HUES48 (cell line): ENCODE results near the gene IP6K1.

Experiments used
- H3K27ac ChIP-seq: one replicate; pipeline ENCODE4 v1.7.0; 2013; ENCODE audit warnings: low read depth, low read length, inconsistent platforms
- H3K27me3 ChIP-seq: 2 replicates; pipeline ENCODE4 v1.6.1; 2013; ENCODE audit warnings: mild to moderate bottlenecking, low read length; ENCODE audit not compliant: control insufficient read depth, insufficient read depth
- H3K36me3 ChIP-seq: 2 replicates; pipeline ENCODE4 v1.6.1; 2013; ENCODE audit warnings: low read length; ENCODE audit not compliant: control insufficient read depth, insufficient read depth
- H3K4me1 ChIP-seq: 2 replicates; pipeline ENCODE4 v1.6.1; 2013; ENCODE audit warnings: mild to moderate bottlenecking, low read length; ENCODE audit not compliant: control insufficient read depth, insufficient read depth
- H3K4me3 ChIP-seq: 2 replicates; pipeline ENCODE4 v1.5.1; 2013; ENCODE audit warnings: mild to moderate bottlenecking, low read depth, low read length
- H3K9ac ChIP-seq: 2 replicates; pipeline ENCODE4 v1.6.1; 2013; ENCODE audit warnings: mild to moderate bottlenecking, low read depth, low read length, moderate library complexity
- H3K9me3 ChIP-seq: 2 replicates; pipeline ENCODE4 v1.6.1; 2013; ENCODE audit warnings: low read length; ENCODE audit not compliant: control insufficient read depth, insufficient read depth

Gene IP6K1

GRCh38 chr3:49716169-49716568 is 70.2 kb downstream of the IP6K1 start:
- Histone ChIP-seq H3K27me3 (no peaks in the 10 kb centered on the region), H3K27ac (no peak overlapping the region), H3K36me3 (peaks cover 15% of the 10 kb centered on the region), H3K4me1 (no peaks in the 10 kb centered on the region), H3K4me3 (no peak overlapping the region), H3K9ac (no peak overlapping the region), H3K9me3 (no peaks in the 10 kb centered on the region)

DNA sequence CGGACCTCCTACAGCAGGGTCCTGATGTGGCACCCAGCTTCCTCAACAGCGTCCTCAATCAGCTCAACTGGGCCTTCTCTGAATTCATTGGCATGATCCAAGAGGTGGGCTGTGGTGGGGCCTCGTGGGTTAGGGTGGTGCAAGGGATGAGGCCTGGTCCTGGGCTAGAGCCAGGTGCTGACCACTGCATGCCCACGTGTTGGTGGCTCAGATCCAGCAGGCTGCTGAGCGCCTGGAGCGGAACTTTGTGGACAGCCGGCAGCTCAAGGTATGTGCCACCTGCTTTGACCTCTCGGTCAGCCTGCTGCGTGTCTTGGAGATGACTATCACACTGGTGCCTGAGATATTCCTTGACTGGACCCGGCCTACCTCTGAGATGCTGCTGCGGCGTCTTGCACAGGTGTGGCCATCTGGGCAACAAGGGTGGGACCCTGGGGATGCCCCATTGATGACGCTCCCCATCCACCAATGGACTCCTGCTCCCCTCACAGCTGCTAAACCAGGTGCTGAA is 70.7 kb downstream of the IP6K1 start:
- no peak overlapping the region for H3K27ac ChIP-seq

GRCh38 chr3:49714728-49715550 is 71.4 kb downstream of the IP6K1 start:
- H3K27me3 ChIP-seq, result no peaks in the 10 kb centered on the region
- no peak overlapping the region for H3K27ac ChIP-seq
- H3K36me3 ChIP-seq, result peaks cover 9% of the 10 kb centered on the region
- no peak overlapping the region for H3K4me3 ChIP-seq
- no peaks in the 10 kb centered on the region for H3K4me1 ChIP-seq
- no peaks in the 10 kb centered on the region for H3K9me3 ChIP-seq
- no peak overlapping the region for H3K9ac ChIP-seq

More for the DNA sequence above, 70.7 kb downstream of the IP6K1 start:
- Histone ChIP-seq H3K36me3 (peaks cover 10% of the 10 kb centered on the region), H3K9ac (no peak overlapping the region), H3K9me3 (no peaks in the 10 kb centered on the region), H3K4me3 (no peak overlapping the region), H3K4me1 (no peaks in the 10 kb centered on the region), H3K27me3 (no peaks in the 10 kb centered on the region)

DNA sequence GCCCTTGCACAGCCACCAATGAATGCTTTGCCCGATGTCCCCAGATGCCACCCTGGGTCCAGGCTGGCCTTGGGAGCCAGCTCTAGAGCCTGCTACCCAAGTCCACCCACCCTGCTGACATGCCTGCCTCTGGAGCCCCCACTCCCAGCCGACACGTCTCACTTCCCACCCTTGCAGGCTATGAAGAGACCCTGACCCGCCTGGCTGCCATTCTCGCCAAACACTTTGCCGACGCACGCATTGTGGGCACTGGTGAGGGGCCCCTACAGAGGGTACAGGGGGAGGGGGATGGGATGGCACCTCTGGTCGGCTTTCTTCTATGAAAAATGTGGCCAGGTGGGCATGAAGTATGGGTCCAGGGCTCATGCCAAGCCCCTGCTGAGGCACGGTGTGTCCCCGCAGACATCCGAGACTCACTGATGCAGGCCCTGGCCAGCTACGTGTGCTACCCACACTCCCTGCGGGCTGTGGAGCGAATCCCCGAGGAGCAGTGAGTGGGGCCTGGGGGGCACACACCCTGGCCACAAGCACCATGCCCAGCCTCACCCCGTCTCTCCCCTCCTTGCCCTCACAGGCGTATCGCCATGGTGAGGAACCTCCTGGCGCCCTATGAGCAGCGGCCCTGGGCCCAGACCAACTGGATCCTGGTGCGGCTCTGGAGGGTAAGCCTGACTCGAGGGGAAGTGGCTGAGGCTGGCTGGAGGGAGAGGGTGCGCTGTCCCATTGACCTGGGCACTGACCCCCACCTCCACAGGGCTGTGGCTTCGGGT is 72.8 kb downstream of the IP6K1 start:
- Histone ChIP-seq H3K9me3 (no peaks in the 10 kb centered on the region), H3K9ac (no peak overlapping the region), H3K36me3 (peaks cover 10% of the 10 kb centered on the region), H3K4me1 (no peaks in the 10 kb centered on the region), H3K4me3 (no peak overlapping the region), H3K27me3 (no peaks in the 10 kb centered on the region), H3K27ac (no peak overlapping the region)

- Histone ChIP-seq H3K27ac (no peak overlapping the region), H3K4me3 (no peak overlapping the region), H3K27me3 (no peaks in the 10 kb centered on the region), H3K36me3 (peaks cover 13% of the 10 kb centered on the region), H3K4me1 (no peaks in the 10 kb centered on the region), H3K9ac (no peak overlapping the region), H3K9me3 (no peaks in the 10 kb centered on the region)
Measured at GRCh38 chr3:49712631-49713317, 73.6 kb downstream of the IP6K1 start.

GRCh38 chr3:49712166-49712565 is 74.2 kb downstream of the IP6K1 start:
- Histone ChIP-seq H3K27ac (no peak overlapping the region), H3K9ac (no peak overlapping the region), H3K9me3 (no peaks in the 10 kb centered on the region), H3K27me3 (no peaks in the 10 kb centered on the region), H3K36me3 (peaks cover 13% of the 10 kb centered on the region), H3K4me3 (no peak overlapping the region), H3K4me1 (no peaks in the 10 kb centered on the region)

DNA sequence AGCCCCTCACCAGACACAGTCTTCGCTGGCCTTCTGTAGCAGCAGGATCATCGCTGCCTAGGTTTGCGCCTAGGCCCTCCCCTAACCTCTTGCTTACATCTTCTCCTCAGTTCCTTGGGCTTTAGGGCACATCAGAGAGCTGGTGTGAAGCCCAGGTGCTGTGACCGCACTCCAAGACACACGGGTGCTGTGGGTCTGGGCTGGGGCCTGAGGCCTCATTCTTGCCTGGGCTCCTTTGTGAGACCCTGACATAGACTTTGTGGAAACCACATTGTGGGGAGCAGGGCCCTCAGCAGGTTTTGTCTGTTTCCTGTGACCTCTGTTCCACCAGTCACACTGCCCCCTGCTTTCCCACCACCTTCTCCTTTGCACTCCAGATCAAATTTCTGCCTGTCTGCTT is 74.9 kb downstream of the IP6K1 start:
- Histone ChIP-seq H3K9ac (no peak overlapping the region), H3K27me3 (no peaks in the 10 kb centered on the region), H3K4me1 (no peaks in the 10 kb centered on the region), H3K27ac (no peak overlapping the region), H3K9me3 (no peaks in the 10 kb centered on the region), H3K4me3 (no peak overlapping the region), H3K36me3 (peaks cover 13% of the 10 kb centered on the region)

DNA sequence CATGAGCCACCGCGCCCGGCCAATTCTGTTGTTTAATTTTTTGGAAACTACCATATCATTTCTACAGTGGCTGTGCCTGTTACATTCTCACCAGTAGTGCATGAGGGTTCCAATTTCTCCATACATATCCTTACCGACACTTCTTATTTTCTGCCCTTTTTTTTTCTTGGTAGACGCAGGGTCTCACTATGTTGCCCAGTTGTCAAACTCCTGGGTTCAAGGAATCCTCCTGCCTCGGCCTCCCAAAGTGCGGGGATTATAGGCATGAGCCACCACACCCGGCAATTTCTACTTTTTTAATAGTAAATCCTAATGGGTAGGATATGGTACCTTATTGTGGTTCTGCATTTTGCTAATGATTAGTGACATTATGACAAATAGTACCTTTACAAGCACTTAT is 76.5 kb downstream of the IP6K1 start:
- H3K4me1 ChIP-seq, result no peaks in the 10 kb centered on the region
- no peaks in the 10 kb centered on the region for H3K9me3 ChIP-seq
- H3K9ac ChIP-seq, result no peak overlapping the region
- H3K4me3 ChIP-seq, result no peak overlapping the region
- H3K27ac ChIP-seq, result no peak overlapping the region
- H3K36me3 ChIP-seq, result peaks cover 15% of the 10 kb centered on the region
- H3K27me3 ChIP-seq, result no peaks in the 10 kb centered on the region

DNA sequence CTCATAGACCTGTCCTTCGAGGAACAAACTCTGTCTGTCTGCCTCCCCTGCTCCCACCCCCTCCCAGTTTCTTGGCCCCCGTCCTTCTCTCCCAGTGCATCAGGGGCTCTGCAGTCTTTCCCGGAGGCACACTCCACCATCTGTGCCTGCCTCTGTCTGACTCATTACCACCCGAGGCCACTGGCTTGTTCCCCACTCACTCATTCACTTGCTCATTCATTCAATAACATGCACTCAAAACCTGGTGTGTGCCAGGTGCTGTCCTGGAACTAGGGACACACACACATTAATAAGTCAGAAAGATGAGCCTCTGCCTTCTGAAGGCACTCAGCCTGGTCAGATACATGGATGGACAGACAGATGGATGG is 79.2 kb downstream of the IP6K1 start:
- Histone ChIP-seq H3K36me3 (peaks cover 34% of the 10 kb centered on the region), H3K9ac (no peak overlapping the region), H3K4me3 (no peak overlapping the region), H3K4me1 (no peaks in the 10 kb centered on the region), H3K27ac (no peak overlapping the region), H3K27me3 (no peaks in the 10 kb centered on the region), H3K9me3 (no peaks in the 10 kb centered on the region)

- no peak overlapping the region for H3K4me3 ChIP-seq
- peaks cover 37% of the 10 kb centered on the region for H3K36me3 ChIP-seq
- H3K4me1 ChIP-seq, result no peaks in the 10 kb centered on the region
- H3K27ac ChIP-seq, result no peak overlapping the region
- H3K9ac ChIP-seq, result no peak overlapping the region
- no peaks in the 10 kb centered on the region for H3K9me3 ChIP-seq
- no peaks in the 10 kb centered on the region for H3K27me3 ChIP-seq
Measured at GRCh38 chr3:49706456-49707112, 79.8 kb downstream of the IP6K1 start.
